ENCODE measurements around the gene CHST9.
A peak's percentile ranks its signal among the peaks of the same experiment; 100 is the strongest.

The CHST9 gene

DNA sequence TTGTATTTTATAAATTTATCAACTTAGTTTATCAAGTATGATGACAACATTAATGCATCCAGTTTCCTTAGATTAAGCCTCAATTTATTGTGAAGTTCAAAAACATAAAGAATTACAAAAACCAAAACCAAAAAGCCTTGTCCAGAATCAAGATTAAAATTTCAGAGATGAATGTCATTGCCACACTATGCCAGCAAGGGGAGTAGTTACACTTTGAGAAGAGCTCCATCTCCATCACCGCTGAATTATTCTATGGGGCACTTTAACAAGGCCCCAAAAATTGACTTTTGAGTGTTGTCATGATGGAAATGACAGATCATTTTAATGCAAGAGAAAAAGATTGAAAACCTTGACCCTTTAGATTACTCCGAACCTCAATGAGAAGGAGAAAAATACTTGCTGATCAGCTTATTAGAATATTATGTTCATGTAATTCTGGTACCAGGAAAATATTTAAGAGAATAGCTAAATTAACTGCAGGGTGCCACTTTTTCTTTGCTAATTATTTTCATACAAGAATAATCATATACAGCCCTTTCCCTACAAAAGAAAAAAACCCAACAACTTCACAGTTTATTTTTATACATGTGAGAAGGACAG, 167.1 kb downstream of the CHST9 start:
- TF ChIP-seq, protein P1, sequence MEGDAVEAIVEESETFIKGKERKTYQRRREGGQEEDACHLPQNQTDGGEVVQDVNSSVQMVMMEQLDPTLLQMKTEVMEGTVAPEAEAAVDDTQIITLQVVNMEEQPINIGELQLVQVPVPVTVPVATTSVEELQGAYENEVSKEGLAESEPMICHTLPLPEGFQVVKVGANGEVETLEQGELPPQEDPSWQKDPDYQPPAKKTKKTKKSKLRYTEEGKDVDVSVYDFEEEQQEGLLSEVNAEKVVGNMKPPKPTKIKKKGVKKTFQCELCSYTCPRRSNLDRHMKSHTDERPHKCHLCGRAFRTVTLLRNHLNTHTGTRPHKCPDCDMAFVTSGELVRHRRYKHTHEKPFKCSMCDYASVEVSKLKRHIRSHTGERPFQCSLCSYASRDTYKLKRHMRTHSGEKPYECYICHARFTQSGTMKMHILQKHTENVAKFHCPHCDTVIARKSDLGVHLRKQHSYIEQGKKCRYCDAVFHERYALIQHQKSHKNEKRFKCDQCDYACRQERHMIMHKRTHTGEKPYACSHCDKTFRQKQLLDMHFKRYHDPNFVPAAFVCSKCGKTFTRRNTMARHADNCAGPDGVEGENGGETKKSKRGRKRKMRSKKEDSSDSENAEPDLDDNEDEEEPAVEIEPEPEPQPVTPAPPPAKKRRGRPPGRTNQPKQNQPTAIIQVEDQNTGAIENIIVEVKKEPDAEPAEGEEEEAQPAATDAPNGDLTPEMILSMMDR (conservative IDR thresholded peaks at IDR 0.05) = peak; percentile 86
- H3K27ac ChIP-seq = no peak overlapping the region

DNA sequence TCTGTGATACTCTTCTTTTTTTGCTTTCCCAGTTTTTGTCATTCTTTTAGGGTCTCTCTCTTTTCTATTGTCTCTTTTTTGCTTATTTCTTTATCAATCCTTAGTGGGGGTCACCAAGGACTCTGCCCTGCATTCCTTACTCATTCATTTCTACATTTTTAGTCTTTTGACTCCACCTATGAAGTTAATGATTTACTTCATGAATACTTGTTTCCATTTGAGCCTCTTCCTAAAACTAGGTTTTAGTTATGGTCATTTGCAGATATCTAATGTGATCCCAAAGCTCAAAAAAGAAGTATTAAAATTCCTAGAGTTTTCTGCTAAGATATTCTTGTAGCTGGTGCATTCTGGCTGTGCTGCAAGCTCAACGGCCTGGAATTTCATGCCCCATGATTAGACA, 170.3 kb downstream of the CHST9 start:
- TF ChIP-seq, protein P1 (conservative IDR thresholded peaks at IDR 0.05) = no peak
- no peak overlapping the region for H3K27ac ChIP-seq

DNA sequence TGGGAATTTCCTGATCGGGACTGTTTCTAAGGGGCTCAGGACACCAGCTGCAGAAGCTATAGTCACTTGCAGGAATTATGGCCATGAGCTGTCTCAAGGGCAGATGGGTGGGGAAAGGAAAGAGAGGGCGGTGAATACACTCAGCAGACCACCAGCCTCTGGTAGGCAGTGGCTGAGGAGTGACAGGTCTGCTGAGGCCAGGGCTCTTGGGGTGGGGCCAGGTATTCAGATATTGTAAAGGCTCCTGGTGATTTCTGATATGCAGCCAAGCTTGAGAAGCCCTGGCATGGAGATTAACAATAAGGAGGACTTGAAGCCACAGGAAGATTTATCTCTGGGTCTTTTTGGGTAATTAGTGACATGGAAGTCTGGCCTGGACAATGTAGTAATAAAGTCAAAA, 174.3 kb downstream of the CHST9 start:
- TF ChIP-seq, protein P1 (conservative IDR thresholded peaks at IDR 0.05) = no peak
- no peak overlapping the region for H3K27ac ChIP-seq

DNA sequence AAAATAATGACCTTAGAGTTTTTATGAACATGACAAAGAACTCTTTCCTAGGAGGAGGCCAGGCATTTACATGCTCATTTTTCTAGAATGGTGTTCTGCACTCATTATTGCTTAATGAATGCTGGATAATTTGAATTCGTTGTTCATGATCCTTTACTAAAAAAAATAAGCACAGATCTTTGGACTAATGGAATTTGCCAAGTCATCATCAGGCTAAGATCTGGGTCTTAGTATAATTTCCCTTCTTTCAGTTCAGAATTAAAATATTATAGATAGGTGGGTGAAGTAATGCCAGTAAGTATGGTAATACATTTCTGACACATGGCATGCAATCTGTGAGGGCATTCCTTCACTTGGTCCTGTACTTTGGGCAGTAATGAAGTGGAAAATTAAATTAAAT, 175.8 kb downstream of the CHST9 start:
- H3K27ac ChIP-seq = no peak overlapping the region
- TF ChIP-seq, protein P1 (conservative IDR thresholded peaks at IDR 0.05) = no peak

DNA sequence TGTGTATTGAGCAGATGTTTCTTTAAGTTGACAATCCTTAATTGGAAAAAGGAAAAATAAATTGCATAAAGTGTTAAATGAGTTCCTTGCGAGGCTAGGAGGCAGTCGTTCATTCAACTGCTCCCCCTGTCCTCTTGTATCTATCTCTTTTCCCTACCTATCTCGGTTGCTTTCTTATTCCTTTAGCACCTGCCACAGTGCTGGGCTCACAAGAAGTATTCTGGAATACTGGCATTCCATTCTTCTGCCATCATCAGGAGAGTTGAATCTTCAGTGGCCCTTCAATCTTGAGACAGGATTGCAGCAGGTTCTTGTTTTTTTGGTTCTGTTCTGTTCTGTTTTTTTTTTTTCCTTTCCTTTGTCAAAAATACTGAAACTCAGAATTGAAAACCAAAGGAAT, 176.5 kb downstream of the CHST9 start:
- no peak overlapping the region for H3K27ac ChIP-seq
- TF ChIP-seq, protein P1 (conservative IDR thresholded peaks at IDR 0.05) = no peak

DNA sequence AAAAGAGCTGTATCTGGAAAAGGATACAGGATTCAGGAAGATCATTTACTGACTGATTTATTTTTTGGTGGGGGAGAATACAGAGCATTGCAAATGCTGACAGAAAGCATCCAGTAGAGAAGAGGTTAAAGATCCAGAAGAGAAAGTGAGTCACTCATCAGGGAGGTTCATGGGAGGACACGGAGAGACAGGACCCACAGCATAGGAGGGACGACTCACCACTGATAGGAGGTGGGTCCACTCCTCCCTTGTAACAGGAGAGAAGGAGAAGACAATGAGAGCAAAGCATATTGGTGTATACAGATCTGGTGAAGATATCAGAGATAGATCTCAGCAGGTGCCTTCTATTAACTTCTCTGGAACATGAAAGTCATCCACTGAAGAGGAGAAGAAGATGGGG, 177.2 kb downstream of the CHST9 start:
- TF ChIP-seq, protein P1 (conservative IDR thresholded peaks at IDR 0.05) = no peak
- H3K27ac ChIP-seq = no peak overlapping the region

DNA sequence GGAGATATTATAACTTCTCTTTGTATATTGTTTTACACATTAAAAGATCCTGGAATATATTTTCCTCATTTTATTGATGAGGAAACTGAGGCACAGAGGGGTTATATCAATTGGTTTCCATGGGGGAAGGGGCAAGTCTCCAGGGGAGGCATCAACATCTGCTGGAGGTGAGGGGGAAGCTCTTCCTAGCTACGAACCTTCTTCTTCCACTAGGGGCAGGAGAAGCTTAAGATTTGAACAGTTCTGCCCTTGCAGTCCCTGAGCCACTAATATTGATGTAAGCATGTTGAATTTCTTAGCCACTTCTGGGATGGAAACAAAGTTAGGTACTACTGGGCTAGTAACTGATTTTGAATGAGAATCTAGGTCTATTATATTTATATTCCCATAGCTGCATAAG, 179.5 kb downstream of the CHST9 start:
- TF ChIP-seq, protein P1 (conservative IDR thresholded peaks at IDR 0.05) = peak; percentile 67
- H3K27ac ChIP-seq = no peak overlapping the region

All from VCaP (cell line).